Measurements from ENCODE around the gene SUCLG2.
A peak's percentile ranks its signal among the peaks of the same experiment; 100 is the strongest.

The SUCLG2 gene

GRCh38 chr3:67648701-67649100, 5.7 kb downstream of the SUCLG2 start:
- DNase-seq (ENCODE audit: low spot score), result no peak

- DNase-seq (ENCODE audit: low spot score), result no peak
These were observed 6.2 kb downstream of the SUCLG2 start for GRCh38 chr3:67648229-67648628.

DNA sequence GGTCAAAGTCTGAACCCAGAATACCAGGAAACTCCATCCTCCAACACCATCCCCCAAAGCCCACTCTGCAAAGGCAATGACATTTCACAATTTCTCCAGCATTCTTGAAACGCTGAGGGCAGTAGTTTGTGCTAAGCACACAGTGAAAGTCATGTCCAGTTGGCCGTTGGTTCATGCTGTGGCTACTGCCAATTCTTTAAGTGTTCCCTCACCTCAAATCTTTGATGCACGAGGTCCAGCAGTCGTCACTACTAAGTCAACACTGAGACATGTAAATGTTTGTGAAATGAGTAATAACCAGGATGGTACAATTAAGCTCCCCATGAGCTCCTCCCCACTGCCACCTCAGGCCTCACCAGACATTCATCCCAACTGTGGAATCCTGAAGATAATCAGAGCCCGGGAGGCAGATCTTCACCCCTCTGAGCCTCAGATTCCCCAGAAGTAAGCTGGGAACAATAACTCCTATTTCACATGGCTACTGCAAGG, 7.0 kb downstream of the SUCLG2 start:
- DNase-seq (ENCODE audit: low spot score), result peak; percentile 97

- no peak for DNase-seq (ENCODE audit: low spot score)
These were observed 7.7 kb downstream of the SUCLG2 start for GRCh38 chr3:67646586-67647234.

GRCh38 chr3:67644827-67645226, 9.6 kb downstream of the SUCLG2 start:
- no peak for DNase-seq (ENCODE audit: low spot score)

GRCh38 chr3:67642734-67643133, 11.7 kb downstream of the SUCLG2 start:
- DNase-seq (ENCODE audit: low spot score), result no peak

DNA sequence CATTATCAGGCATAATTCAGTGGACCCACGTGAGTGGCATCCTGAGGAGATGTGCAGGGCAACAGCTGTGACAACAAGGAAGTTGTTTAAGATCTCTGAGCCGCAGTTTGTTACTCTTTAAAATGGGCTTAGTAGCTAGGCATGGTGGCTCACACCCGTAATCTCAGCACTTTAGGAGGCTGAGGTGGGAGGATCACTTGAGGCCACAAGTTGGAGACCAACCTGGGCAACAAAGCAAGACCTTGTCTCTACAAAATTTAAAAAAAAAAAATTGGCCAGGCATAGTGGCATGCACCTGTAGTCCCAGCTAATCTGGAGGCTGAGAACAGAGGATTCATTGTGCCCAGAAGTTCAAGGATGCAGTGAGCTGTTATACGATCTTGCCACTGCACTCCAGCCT, 12.2 kb downstream of the SUCLG2 start:
- DNase-seq (ENCODE audit: low spot score), result no peak

DNA sequence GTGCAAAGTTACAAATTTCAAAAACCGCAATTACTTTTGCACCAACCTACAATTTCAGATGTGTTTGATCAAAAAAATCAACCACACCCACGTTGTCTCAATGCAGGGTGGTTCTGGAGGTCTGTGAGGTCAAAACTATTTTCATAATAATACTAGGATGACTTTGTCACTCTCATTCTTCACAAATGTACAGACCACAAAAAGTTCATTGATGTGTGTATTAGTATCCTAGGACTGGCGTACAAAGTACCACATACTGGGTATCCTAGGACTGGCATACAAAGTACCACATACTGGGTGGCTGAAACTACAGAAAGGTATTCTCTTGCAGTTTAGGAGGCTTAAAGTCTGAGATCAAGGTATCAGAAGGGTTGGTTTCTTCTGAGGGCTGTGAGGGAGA, 13.0 kb downstream of the SUCLG2 start:
- no peak for DNase-seq (ENCODE audit: low spot score)

DNA sequence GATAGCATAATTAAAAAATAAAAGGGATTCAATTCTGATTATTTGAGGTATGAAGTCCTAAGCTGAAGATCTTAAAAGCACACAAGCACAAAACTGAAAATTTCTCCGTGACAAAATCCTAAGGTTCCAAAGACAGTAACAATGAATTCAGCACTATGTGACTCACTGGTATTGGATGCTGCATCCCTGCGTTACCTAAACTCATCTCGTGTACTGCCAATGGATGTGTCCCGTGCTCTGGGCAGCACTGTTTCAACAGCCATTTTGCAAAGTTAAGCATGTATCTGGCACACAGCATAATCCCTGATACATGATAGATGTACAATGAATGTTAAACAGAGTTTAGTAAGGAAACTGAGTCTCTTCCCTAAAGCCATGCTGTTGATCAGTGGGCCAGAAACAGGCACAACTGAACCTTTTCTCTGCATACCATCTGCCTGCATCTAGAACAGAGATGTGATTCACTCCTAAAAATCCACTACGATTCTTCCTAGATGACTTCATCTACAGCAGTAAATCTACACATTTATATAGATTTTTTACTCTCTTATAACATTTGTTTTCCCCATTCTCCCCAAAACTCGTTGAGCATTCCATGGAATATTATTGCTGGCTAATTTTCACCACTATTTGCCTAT, 14.3 kb downstream of the SUCLG2 start:
- DNase-seq (ENCODE audit: low spot score), result no peak

DNA sequence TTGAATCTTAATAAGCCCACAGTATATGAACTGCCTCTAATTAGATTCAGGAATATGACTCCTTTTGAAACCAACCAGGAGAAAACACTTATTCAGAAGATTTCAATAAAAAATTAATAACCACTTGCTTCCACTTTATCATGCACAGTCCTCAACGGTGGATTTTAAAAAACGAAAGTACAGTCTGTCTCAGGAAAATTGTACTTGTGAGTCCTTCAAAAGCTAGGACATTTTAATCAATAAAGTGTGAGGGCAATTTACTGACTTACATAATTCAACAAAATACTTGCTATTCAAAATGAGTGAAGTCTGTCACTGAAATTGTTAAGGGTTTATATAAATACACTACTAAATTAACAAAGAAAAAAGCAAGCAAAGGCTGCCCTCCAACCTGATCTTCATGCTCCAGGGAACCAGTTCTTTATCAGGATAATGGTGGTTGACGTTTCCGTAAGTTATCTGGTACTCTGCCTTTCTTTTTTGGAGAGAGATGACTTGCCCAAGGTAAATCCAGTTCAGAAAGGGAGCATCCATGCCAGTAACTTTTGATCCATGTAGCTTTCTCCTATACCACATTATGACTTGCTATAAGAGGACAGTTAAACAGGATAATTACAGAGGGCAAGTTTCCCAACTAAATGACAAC, 17.0 kb downstream of the SUCLG2 start:
- DNase-seq (ENCODE audit: low spot score), result no peak

DNA sequence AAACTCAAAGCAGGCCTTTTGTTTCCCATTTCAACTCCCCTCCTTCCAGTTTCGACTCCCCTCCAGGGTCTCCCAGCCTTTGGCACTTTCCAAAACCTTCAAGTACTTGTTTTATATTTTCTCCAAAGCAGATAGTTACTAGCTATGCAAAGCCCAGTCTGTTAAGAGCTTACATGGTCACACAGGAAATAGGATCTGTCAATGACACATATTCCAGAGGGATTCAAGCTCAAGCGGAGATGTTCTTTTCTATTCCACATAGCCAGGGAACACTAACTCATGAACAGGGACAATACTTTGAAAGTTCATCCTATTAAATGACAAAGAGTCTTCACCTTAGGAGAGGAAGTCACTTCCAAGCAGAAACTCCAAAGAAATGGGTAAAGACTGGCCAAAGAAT, 18.6 kb downstream of the SUCLG2 start:
- no peak for DNase-seq (ENCODE audit: low spot score)

GRCh38 chr3:67635257-67635656, 19.2 kb downstream of the SUCLG2 start:
- peak; percentile 74 for DNase-seq (ENCODE audit: low spot score)

- no peak for DNase-seq (ENCODE audit: low spot score)
These were observed 23.6 kb downstream of the SUCLG2 start for GRCh38 chr3:67630666-67631362.

- DNase-seq (ENCODE audit: low spot score), result no peak
These were observed 29.7 kb downstream of the SUCLG2 start for GRCh38 chr3:67624687-67625086.

DNA sequence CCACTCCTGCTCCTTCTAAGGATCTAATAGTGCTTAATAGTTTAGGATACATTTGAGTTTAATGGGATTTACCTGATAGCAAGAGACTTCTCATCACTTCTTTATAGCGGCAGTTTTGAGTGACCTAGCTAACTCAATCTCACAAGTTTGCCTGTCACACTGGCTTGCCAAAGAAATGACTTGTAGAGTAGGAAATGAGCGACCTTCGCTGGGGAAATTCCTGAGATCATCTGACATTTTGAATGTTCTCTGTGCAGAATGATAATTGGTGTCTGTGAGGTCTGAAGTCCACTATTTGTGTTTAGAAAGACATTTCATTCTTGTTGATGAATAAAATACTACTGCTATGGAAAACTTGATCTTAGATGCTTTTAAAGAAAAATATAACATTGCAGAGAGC, 30.3 kb downstream of the SUCLG2 start:
- no peak for DNase-seq (ENCODE audit: low spot score)

- no peak for DNase-seq (ENCODE audit: low spot score)
These were observed 31.8 kb downstream of the SUCLG2 start for GRCh38 chr3:67622652-67623051.

DNA sequence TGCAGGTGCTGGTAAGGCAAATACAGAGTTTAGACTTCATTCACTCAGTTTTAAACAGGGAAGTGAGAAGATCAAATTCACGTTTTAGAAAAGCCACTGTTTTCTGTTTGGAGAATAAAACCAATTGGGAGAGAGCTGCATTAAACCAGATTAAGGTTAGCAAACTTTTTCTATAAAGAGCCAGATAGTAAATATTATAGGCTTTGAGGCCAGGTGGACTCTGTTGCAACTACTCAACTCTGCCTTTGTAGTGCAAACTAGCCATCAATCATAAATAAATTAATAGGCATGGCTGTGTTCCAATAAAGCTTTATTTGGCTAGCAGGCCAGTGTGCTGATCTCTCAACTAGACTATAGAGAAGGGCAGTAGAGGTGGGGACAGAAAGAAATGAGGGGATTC, 33.5 kb downstream of the SUCLG2 start:
- DNase-seq (ENCODE audit: low spot score), result no peak

GRCh38 chr3:67619991-67620390, 34.4 kb downstream of the SUCLG2 start:
- no peak for DNase-seq (ENCODE audit: low spot score)

GRCh38 chr3:67617518-67617917, 36.9 kb downstream of the SUCLG2 start:
- no peak for DNase-seq (ENCODE audit: low spot score)

- DNase-seq (ENCODE audit: low spot score), result no peak
These were observed 38.4 kb downstream of the SUCLG2 start for GRCh38 chr3:67616046-67616445.

- DNase-seq (ENCODE audit: low spot score), result no peak
These were observed 40.2 kb downstream of the SUCLG2 start for GRCh38 chr3:67614195-67614594.

- DNase-seq (ENCODE audit: low spot score), result peak; percentile 81
These were observed 44.0 kb downstream of the SUCLG2 start for GRCh38 chr3:67610458-67610857.

GRCh38 chr3:67609709-67610108, 44.7 kb downstream of the SUCLG2 start:
- no peak for DNase-seq (ENCODE audit: low spot score)

All from RKO (cell line).